Caco-2 (cell line): ENCODE measurements around the gene INO80. TPM values are rescaled to one million over a fixed set of nuclear protein-coding genes. Genes with fewer than 3 reads are reported as not detected.

Experiments
- BruUV-seq: library from RNA; stranded (reverse); fragments of 400-500 nt; replicated peaks from 2 replicates; lab custom pipeline; 2021; lab: Mats Ljungman, UMichigan
- CTCF ChIA-PET: fragments of 300-600 bp; sonication (Branson Sonifier 250); formaldehyde crosslinking; loops from one replicate; lab custom pipeline; 2022; ENCODE audit warnings: antibody characterized with exemption; lab: Charles Lee
- POLR2A ChIA-PET: fragments of 300-600 bp; sonication (Branson Sonifier 250); formaldehyde crosslinking; loops from one replicate; lab custom pipeline; 2022; ENCODE audit warnings: antibody characterized with exemption; lab: Charles Lee
- DNase-seq, 2 experiments: peaks; one replicate each; pipeline versions ENCODE4 v3.0.0 to v3.0.0-alpha.2; 2020 to 2022
- H3K27me3 ChIP-seq: replicated peaks from 2 replicates; pipeline ENCODE4 v1.6.0; 2011; ENCODE audit warnings: low read length; ENCODE audit not compliant: control insufficient read depth, insufficient read depth
- H3K36me3 ChIP-seq: 2 replicates; pipeline ENCODE4 v1.5.1; 2011; ENCODE audit warnings: low read length; ENCODE audit not compliant: control insufficient read depth, insufficient read depth
- H3K4me1 ChIP-seq: fragments of 250-450 bp; sonication (Bioruptor Pico); 2 replicates; pipeline ENCODE4 v1.5.1; 2020; ENCODE audit warnings: mild to moderate bottlenecking
- H3K4me3 ChIP-seq: 2 replicates; pipeline ENCODE4 v1.5.1; 2011; ENCODE audit warnings: low read depth, mild to moderate bottlenecking, control low read depth, low read length
- H3K9me3 ChIP-seq: fragments of 250-450 bp; sonication (Bioruptor Pico); 2 replicates; pipeline ENCODE4 v1.5.1; 2020; ENCODE audit warnings: mild to moderate bottlenecking, moderate library complexity
- H3K27ac Mint-ChIP-seq: one replicate; pipeline ENCODE4 v1.8.0; 2022; ENCODE audit warnings: mixed read lengths; ENCODE audit not compliant: unreplicated experiment
- H3K27me3 Mint-ChIP-seq: one replicate; pipeline ENCODE4 v1.8.0; 2022; ENCODE audit warnings: mixed read lengths; ENCODE audit not compliant: insufficient read depth, unreplicated experiment
- H3K36me3 Mint-ChIP-seq: one replicate; pipeline ENCODE4 v1.8.0; 2022; ENCODE audit warnings: mild to moderate bottlenecking, mixed read lengths; ENCODE audit not compliant: insufficient read depth, unreplicated experiment
- H3K4me1 Mint-ChIP-seq: one replicate; pipeline ENCODE4 v1.8.0; 2022; ENCODE audit warnings: low read depth, mixed read lengths; ENCODE audit not compliant: unreplicated experiment
- H3K4me3 Mint-ChIP-seq: one replicate; pipeline ENCODE4 v1.8.0; 2022; ENCODE audit warnings: mild to moderate bottlenecking, moderate library complexity, mixed read lengths; ENCODE audit not compliant: unreplicated experiment
- H3K9me3 Mint-ChIP-seq: one replicate; pipeline ENCODE4 v1.8.0; 2022; ENCODE audit warnings: mixed read lengths; ENCODE audit not compliant: unreplicated experiment
- CTCF ChIP-seq, 2 experiments: fragments of 200-600 bp in 1 of 2; IDR thresholded peaks; 1 replicate in 1 of 2; 2 replicates in 1 of 2; pipeline versions ENCODE4 v1.5.1 to v1.8.0; 2011 to 2022; ENCODE audit warnings: antibody characterized with exemption in 1 of 2, control low read depth in 1 of 2, inconsistent platforms in 1 of 2, low read depth in 1 of 2, low read length in 1 of 2, mild to moderate bottlenecking in 1 of 2, moderate library complexity in 1 of 2; ENCODE audit not compliant: insufficient read depth in 1 of 2, severe bottlenecking in 1 of 2, unreplicated experiment in 1 of 2
- intact Hi-C: fragments of 100-400 bp; cut with micrococcal nuclease; formaldehyde crosslinking; loops from one replicate; pipeline ENCODE4 v1.10.0; 2022; ENCODE audit not compliant: unreplicated experiment
- total RNA-seq: library from RNA; stranded (reverse); gene quantifications from 2 replicates; pipeline ENCODE4 v1.2.3, GENCODE V29; 2022

The INO80 gene
- total RNA-seq, 1 experiment from 2014 or later: 24.4 TPM

GRCh38 chr15:40957041-40957555, 159.0 kb downstream of the INO80 start:
- ChIA-PET POLR2A (interaction anchor here (0.9 kb wide), 1 partner anchor 27 kb away, joined by 7 read pairs; no protein-coding TSS in a partner anchor), CTCF (interaction anchor here (1.1 kb wide), 1 partner anchor 51 kb away, joined by 3 read pairs; no protein-coding TSS in a partner anchor)
- BruUV-seq: no TSS peak
- no peak overlapping the region for H3K4me3 ChIP-seq
- intact Hi-C loops: no loop called here
- Mint-ChIP-seq H3K9me3 (no peaks in the 10 kb centered on the region), H3K27ac (no peak overlapping the region), H3K36me3 (peaks cover 74% of the 10 kb centered on the region), H3K4me3 (no peak overlapping the region), H3K27me3 (no peaks in the 10 kb centered on the region), H3K4me1 (peaks cover 17% of the 10 kb centered on the region)
- H3K4me1 ChIP-seq: no peaks in the 10 kb centered on the region
- H3K9me3 ChIP-seq: no peaks in the 10 kb centered on the region
- no peaks in the 10 kb centered on the region for H3K27me3 ChIP-seq
- no peaks in the 10 kb centered on the region for H3K36me3 ChIP-seq
- no peak for DNase-seq
- TF ChIP-seq CTCF (IDR thresholded peaks at IDR 0.05; ENCODE audit: insufficient read depth in 1 of 2, low read depth in 1 of 2, low read length in 1 of 2, severe bottlenecking in 1 of 2, unreplicated experiment in 1 of 2): no peak

DNA sequence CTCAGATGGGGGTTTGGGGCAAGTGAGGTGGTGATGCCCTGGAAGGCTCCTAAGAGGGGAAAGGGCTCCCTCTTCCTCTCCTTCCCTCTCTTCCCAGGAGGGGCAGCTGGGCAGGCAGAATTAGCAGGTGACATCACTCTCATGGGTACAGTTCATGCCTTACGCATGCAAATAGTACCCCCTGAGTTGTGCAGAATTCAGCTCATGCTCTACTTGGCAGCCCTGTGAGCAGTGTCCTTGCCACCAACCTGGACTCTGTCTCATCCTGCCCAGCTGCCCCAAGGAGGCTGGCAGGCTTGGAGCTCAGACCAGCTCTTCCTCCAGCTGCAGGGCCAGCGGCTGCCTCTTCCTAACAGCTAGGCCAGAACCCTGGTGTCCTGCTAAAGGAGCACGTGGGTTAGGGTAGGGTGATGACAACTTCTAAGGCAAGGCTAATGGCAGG, 159.5 kb downstream of the INO80 start:
- H3K27me3 ChIP-seq: no peaks in the 10 kb centered on the region
- TF ChIP-seq CTCF (IDR thresholded peaks at IDR 0.05; ENCODE audit: insufficient read depth in 1 of 2, low read depth in 1 of 2, low read length in 1 of 2, severe bottlenecking in 1 of 2, unreplicated experiment in 1 of 2): no peak
- no peak overlapping the region for H3K4me3 ChIP-seq
- peak overlapping the region; percentile 67 for H3K4me3 Mint-ChIP-seq
- no peaks in the 10 kb centered on the region for H3K9me3 ChIP-seq
- H3K27ac Mint-ChIP-seq: no peak overlapping the region
- intact Hi-C loops: no loop called here
- no peaks in the 10 kb centered on the region for H3K4me1 ChIP-seq
- BruUV-seq: no TSS peak
- no peak for DNase-seq
- no peaks in the 10 kb centered on the region for H3K9me3 Mint-ChIP-seq
- ChIA-PET CTCF (interaction anchor here (1.1 kb wide), 1 partner anchor 50 kb away, joined by 3 read pairs; no protein-coding TSS in a partner anchor), POLR2A (interaction anchor here (0.9 kb wide), 1 partner anchor 26 kb away, joined by 7 read pairs; no protein-coding TSS in a partner anchor)
- peaks cover 74% of the 10 kb centered on the region for H3K36me3 Mint-ChIP-seq
- no peaks in the 10 kb centered on the region for H3K36me3 ChIP-seq
- no peaks in the 10 kb centered on the region for H3K27me3 Mint-ChIP-seq
- peaks cover 22% of the 10 kb centered on the region for H3K4me1 Mint-ChIP-seq

DNA sequence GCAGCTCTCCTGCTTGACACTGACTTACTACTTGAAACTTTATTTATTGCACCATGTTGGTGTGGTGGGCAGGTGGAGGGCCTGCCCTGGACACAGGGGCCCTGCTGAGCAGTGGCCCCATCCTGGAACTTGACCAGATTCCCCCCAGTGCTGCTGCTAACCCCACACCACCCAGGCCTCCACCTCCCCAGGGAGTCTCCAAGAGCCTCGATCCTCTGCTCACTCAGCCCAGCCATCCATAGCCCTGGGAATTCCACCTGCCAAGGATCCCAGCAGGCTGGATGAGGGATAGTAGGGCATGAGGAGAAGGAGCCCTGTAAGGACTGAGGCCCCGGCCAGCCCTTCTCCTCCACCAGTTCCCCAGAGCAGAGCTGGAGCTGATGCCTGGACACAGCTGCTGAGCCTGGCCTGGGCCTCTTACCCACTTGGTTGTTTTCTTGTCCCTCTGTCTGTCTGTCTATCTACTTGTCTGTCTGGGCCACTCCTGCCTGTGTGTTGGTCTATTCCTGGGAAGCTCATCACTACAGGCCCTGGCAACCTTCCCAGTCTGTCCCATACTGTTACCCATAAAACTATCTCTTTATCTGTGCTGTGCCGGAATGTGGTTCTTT, 160.0 kb downstream of the INO80 start:
- no peaks in the 10 kb centered on the region for H3K27me3 Mint-ChIP-seq
- peaks cover 24% of the 10 kb centered on the region for H3K4me1 Mint-ChIP-seq
- POLR2A ChIA-PET: interaction anchor here (0.6 to 0.9 kb wide), 2 partner anchors 26 to 516 kb away, joined by 6 to 7 read pairs; no protein-coding TSS in a partner anchor
- Histone ChIP-seq H3K4me3 (no peak overlapping the region), H3K9me3 (no peaks in the 10 kb centered on the region), H3K27me3 (no peaks in the 10 kb centered on the region), H3K4me1 (no peaks in the 10 kb centered on the region), H3K36me3 (no peaks in the 10 kb centered on the region)
- CTCF ChIA-PET: interaction anchor here (0.6 kb wide), 1 partner anchor 118 kb away, joined by 3 read pairs; no protein-coding TSS in a partner anchor
- intact Hi-C loops: no loop called here
- H3K27ac Mint-ChIP-seq: no peak overlapping the region
- TF ChIP-seq CTCF (IDR thresholded peaks at IDR 0.05; ENCODE audit: insufficient read depth in 1 of 2, low read depth in 1 of 2, low read length in 1 of 2, severe bottlenecking in 1 of 2, unreplicated experiment in 1 of 2): no peak
- no peaks in the 10 kb centered on the region for H3K9me3 Mint-ChIP-seq
- DNase-seq: no peak
- BruUV-seq: no TSS peak
- peak overlapping the region; percentile 67 for H3K4me3 Mint-ChIP-seq
- peaks cover 74% of the 10 kb centered on the region for H3K36me3 Mint-ChIP-seq
